H9 (cell line): ENCODE results near the gene FERMT1. TPM values are rescaled to one million over a fixed set of nuclear protein-coding genes. Genes with fewer than 3 reads are reported as not detected.

ENCODE experiments used
- DNase-seq: peaks from one replicate; pipeline ENCODE4 v3.0.0-alpha.2; 2017
- H2AFZ ChIP-seq: one replicate; pipeline ENCODE4 v1.6.1; 2013; ENCODE audit warnings: mild to moderate bottlenecking, low read length, control low read depth, moderate library complexity
- H2AK5ac ChIP-seq: 2 replicates; pipeline ENCODE4 v1.6.1; 2013; ENCODE audit warnings: low read length, control low read depth, mixed read lengths; ENCODE audit not compliant: insufficient read length
- H2BK120ac ChIP-seq: one replicate; pipeline ENCODE4 v1.6.1; 2013; ENCODE audit warnings: low read depth, mild to moderate bottlenecking, low read length, control low read depth, inconsistent platforms; ENCODE audit not compliant: poor library complexity, severe bottlenecking
- H2BK12ac ChIP-seq: 2 replicates; pipeline ENCODE4 v1.6.1; 2013; ENCODE audit warnings: low read length, control low read depth, mixed read lengths, low read depth; ENCODE audit not compliant: insufficient read length
- H2BK15ac ChIP-seq: 2 replicates; pipeline ENCODE4 v1.6.1; 2013; ENCODE audit warnings: low read depth, low read length, control low read depth
- H2BK20ac ChIP-seq: one replicate; pipeline ENCODE4 v1.6.1; 2013; ENCODE audit warnings: low read depth, mild to moderate bottlenecking, low read length, control low read depth, inconsistent platforms; ENCODE audit not compliant: poor library complexity, severe bottlenecking
- H2BK5ac ChIP-seq: 2 replicates; pipeline ENCODE4 v1.6.1; 2013; ENCODE audit warnings: low read length, control low read depth, mixed read lengths; ENCODE audit not compliant: insufficient read length
- H3K14ac ChIP-seq: 2 replicates; pipeline ENCODE4 v1.6.1; 2013; ENCODE audit warnings: low read length, control low read depth; ENCODE audit not compliant: insufficient read depth
- H3K18ac ChIP-seq: 2 replicates; pipeline ENCODE4 v1.6.1; 2013; ENCODE audit warnings: low read depth, mild to moderate bottlenecking, mixed read lengths, low read length, control low read depth; ENCODE audit not compliant: insufficient read length
- H3K23ac ChIP-seq: 2 replicates; pipeline ENCODE4 v1.6.1; 2013; ENCODE audit warnings: low read length, control low read depth, mixed read lengths, low read depth; ENCODE audit not compliant: insufficient read length
- H3K23me2 ChIP-seq: 2 replicates; pipeline ENCODE4 v1.6.1; 2013; ENCODE audit warnings: low read depth, mild to moderate bottlenecking, mixed read lengths, low read length, control low read depth; ENCODE audit not compliant: insufficient read length, poor library complexity, severe bottlenecking
- H3K27ac ChIP-seq: 2 replicates; pipeline ENCODE4 v1.5.1; 2013; ENCODE audit warnings: low read length, control low read depth, mixed read lengths, low read depth; ENCODE audit not compliant: insufficient read length
- H3K27me3 ChIP-seq: 2 replicates; pipeline ENCODE4 v1.6.1; 2013; ENCODE audit warnings: low read length, control low read depth, inconsistent platforms; ENCODE audit not compliant: insufficient read depth
- H3K4ac ChIP-seq: 2 replicates; pipeline ENCODE4 v1.6.1; 2013; ENCODE audit warnings: low read depth, mild to moderate bottlenecking, control low read depth, inconsistent platforms, low read length, moderate library complexity
- H3K4me1 ChIP-seq: 2 replicates; pipeline ENCODE4 v1.6.1; 2013; ENCODE audit warnings: low read length, control low read depth, inconsistent platforms; ENCODE audit not compliant: insufficient read depth
- H3K4me2 ChIP-seq: 2 replicates; pipeline ENCODE4 v1.6.1; 2013; ENCODE audit warnings: low read length, control low read depth, mixed read lengths; ENCODE audit not compliant: insufficient read length, insufficient read depth
- H3K56ac ChIP-seq: 2 replicates; pipeline ENCODE4 v1.6.1; 2013; ENCODE audit warnings: low read depth, mild to moderate bottlenecking, mixed read lengths, low read length, control low read depth; ENCODE audit not compliant: insufficient read length
- H3K79me1 ChIP-seq: 2 replicates; pipeline ENCODE4 v1.6.1; 2013; ENCODE audit warnings: low read depth, mild to moderate bottlenecking, moderate library complexity, low read length, control low read depth, inconsistent platforms; ENCODE audit not compliant: insufficient read depth, poor library complexity, severe bottlenecking
- H3K79me2 ChIP-seq: 2 replicates; pipeline ENCODE4 v1.6.1; 2013; ENCODE audit warnings: low read length, control low read depth, inconsistent platforms; ENCODE audit not compliant: insufficient read depth
- H3K9ac ChIP-seq: 2 replicates; pipeline ENCODE4 v1.6.1; 2013; ENCODE audit warnings: low read length, control low read depth, mixed read lengths; ENCODE audit not compliant: insufficient read length; ENCODE audit errors: extremely low read depth
- H3K9me3 ChIP-seq: one replicate; pipeline ENCODE4 v1.6.1; 2013; ENCODE audit warnings: low read depth, low read length, inconsistent platforms; ENCODE audit not compliant: control insufficient read depth
- H3T11ph ChIP-seq: one replicate; pipeline ENCODE4 v1.6.1; 2013; ENCODE audit warnings: mild to moderate bottlenecking, low read length, control low read depth, inconsistent platforms
- H4K20me1 ChIP-seq: one replicate; pipeline ENCODE4 v1.6.1; 2013; ENCODE audit not compliant: control insufficient read depth, insufficient read length, insufficient read depth
- H4K5ac ChIP-seq: 2 replicates; pipeline ENCODE4 v1.6.1; 2013; ENCODE audit warnings: low read depth, mild to moderate bottlenecking, mixed read lengths, low read length, control low read depth; ENCODE audit not compliant: insufficient read length
- H4K8ac ChIP-seq: replicated peaks from 2 replicates; pipeline ENCODE4 v1.6.1; 2013; ENCODE audit warnings: low read length, control low read depth, mixed read lengths, low read depth; ENCODE audit not compliant: insufficient read length
- H4K91ac ChIP-seq: 2 replicates; pipeline ENCODE4 v1.6.1; 2013; ENCODE audit warnings: low read depth, mild to moderate bottlenecking, moderate library complexity, mixed read lengths, low read length, control low read depth; ENCODE audit not compliant: insufficient read length
- H3K27ac Mint-ChIP-seq, 3 experiments: 2 replicates in 2 of 3; 3 replicates in 1 of 3; pipeline ENCODE4 v1.8.0; 2020 to 2021; ENCODE audit warnings: mixed read lengths in 3 of 3, mild to moderate bottlenecking in 1 of 3, moderate library complexity in 1 of 3
- H3K27me3 Mint-ChIP-seq: 2 replicates; pipeline ENCODE4 v1.8.0; 2021; ENCODE audit warnings: low read depth, mild to moderate bottlenecking, moderate library complexity, mixed read lengths
- H3K36me3 Mint-ChIP-seq, 3 experiments: 2 replicates in 2 of 3; 3 replicates in 1 of 3; pipeline ENCODE4 v1.8.0; 2020 to 2021; ENCODE audit warnings: low read depth in 3 of 3, mixed read lengths in 3 of 3; ENCODE audit not compliant: insufficient read depth in 1 of 3
- H3K4me1 Mint-ChIP-seq, 2 experiments: 2 replicates each; pipeline ENCODE4 v1.8.0; 2020; ENCODE audit warnings: mixed read lengths in 2 of 2
- H3K4me3 Mint-ChIP-seq, 2 experiments: 2 replicates in 1 of 2; 3 replicates in 1 of 2; pipeline ENCODE4 v1.8.0; 2020 to 2021; ENCODE audit warnings: mild to moderate bottlenecking in 2 of 2, mixed read lengths in 2 of 2, moderate library complexity in 1 of 2
- H3K9me3 Mint-ChIP-seq, 2 experiments: 2 replicates in 1 of 2; 3 replicates in 1 of 2; pipeline ENCODE4 v1.8.0; 2020; ENCODE audit warnings: mild to moderate bottlenecking in 2 of 2, mixed read lengths in 2 of 2, moderate library complexity in 1 of 2
- WGBS: extraction: QIAGEN DNeasy Blood & Tissue Kit; methylation state at CpG from one replicate; pipeline ENCODE4 v1.1.7; 2013; ENCODE audit warnings: missing lambda C conversion rate, low lambda C conversion rate, mixed read lengths; ENCODE audit not compliant: insufficient read length; ENCODE audit errors: extremely low coverage; 5-methylcytosine and 5-hydroxymethylcytosine counted together
- total RNA-seq: library from RNA; stranded (reverse); gene quantifications from 2 replicates; pipeline ENCODE4 v1.2.1, GENCODE V29; 2021
- TF ChIP-seq, protein P1 (sequence below): fragments of 200-600 bp; sonication (generic); conservative IDR thresholded peaks from 3 replicates; pipeline ENCODE4 v1.8.0; 2021; ENCODE audit warnings: antibody characterized with exemption, mild to moderate bottlenecking

The FERMT1 gene
- total RNA-seq, 1 experiment from 2014 or later: 9.6 TPM

DNA sequence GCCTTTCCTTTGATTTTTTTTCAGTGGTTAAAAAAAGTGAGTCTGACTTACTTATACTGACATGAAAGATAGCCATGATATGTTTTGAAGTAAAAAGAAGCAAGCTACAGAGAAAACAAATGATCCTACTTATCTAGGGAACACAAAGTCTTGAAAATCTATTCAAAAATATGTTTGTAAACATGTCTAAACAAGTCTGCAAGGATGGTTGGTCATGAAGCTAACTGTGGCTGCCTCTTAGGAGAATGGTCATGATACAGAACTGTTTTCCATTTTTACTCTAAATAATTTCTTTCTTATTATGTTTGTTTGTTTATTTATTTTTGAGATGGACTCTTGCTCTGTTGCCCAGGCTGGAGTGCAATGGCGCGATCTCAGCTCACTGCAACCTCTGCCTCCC is 21.5 kb downstream of the FERMT1 start:
- no peak overlapping the region for H3K56ac ChIP-seq
- no peak overlapping the region for H4K91ac ChIP-seq
- TF ChIP-seq, protein P1, sequence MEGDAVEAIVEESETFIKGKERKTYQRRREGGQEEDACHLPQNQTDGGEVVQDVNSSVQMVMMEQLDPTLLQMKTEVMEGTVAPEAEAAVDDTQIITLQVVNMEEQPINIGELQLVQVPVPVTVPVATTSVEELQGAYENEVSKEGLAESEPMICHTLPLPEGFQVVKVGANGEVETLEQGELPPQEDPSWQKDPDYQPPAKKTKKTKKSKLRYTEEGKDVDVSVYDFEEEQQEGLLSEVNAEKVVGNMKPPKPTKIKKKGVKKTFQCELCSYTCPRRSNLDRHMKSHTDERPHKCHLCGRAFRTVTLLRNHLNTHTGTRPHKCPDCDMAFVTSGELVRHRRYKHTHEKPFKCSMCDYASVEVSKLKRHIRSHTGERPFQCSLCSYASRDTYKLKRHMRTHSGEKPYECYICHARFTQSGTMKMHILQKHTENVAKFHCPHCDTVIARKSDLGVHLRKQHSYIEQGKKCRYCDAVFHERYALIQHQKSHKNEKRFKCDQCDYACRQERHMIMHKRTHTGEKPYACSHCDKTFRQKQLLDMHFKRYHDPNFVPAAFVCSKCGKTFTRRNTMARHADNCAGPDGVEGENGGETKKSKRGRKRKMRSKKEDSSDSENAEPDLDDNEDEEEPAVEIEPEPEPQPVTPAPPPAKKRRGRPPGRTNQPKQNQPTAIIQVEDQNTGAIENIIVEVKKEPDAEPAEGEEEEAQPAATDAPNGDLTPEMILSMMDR: no peak
- H3K79me2 ChIP-seq: no peaks in the 10 kb centered on the region
- no peak overlapping the region for H3T11ph ChIP-seq
- no peak overlapping the region for H3K9ac ChIP-seq
- H3K4me1 ChIP-seq: no peaks in the 10 kb centered on the region; the same call in 1 of the 2 replicates
- no peak for DNase-seq
- no peak overlapping the region for H3K27ac Mint-ChIP-seq
- H3K4me2 ChIP-seq: no peak overlapping the region
- H4K8ac ChIP-seq: no peak overlapping the region
- no peaks in the 10 kb centered on the region for H3K9me3 Mint-ChIP-seq
- H3K79me1 ChIP-seq: no peaks in the 10 kb centered on the region
- H2BK15ac ChIP-seq: no peak overlapping the region
- no peak overlapping the region for H3K23ac ChIP-seq
- H4K5ac ChIP-seq: no peak overlapping the region
- no peak overlapping the region for H2AFZ ChIP-seq
- H3K9me3 ChIP-seq: no peaks in the 10 kb centered on the region
- H2BK20ac ChIP-seq: no peak overlapping the region
- H3K4me1 Mint-ChIP-seq: peaks cover 3% of the 10 kb centered on the region in 2 experiments
- no peak overlapping the region for H3K18ac ChIP-seq
- H3K27me3 Mint-ChIP-seq: no peaks in the 10 kb centered on the region
- H3K4me3 Mint-ChIP-seq: no peak overlapping the region
- H2BK5ac ChIP-seq: no peak overlapping the region
- no peak overlapping the region for H2BK12ac ChIP-seq
- peaks cover 5 to 10% (median 8%) of the 10 kb centered on the region in 3 experiments; a peak in 4 of 7 replicates for H3K36me3 Mint-ChIP-seq
- H3K27me3 ChIP-seq: no peaks in the 10 kb centered on the region
- no peak overlapping the region for H3K4ac ChIP-seq
- no peaks in the 10 kb centered on the region for H4K20me1 ChIP-seq
- H2AK5ac ChIP-seq: no peak overlapping the region
- H2BK120ac ChIP-seq: no peak overlapping the region
- H3K27ac ChIP-seq: no peak overlapping the region
- no peaks in the 10 kb centered on the region for H3K23me2 ChIP-seq
- no peak overlapping the region for H3K14ac ChIP-seq
- no CpG with 5 or more reads among the region's 2 CpGs for WGBS
